Suppressor macrophage treated with lipopolysaccharide for 1 hour (primary cell): ENCODE results near the gene PLA2G1B.

ENCODE experiments used
- DNase-seq, 3 donors: peaks; one replicate each; pipeline ENCODE4 v3.0.0-alpha.2; 2020 to 2022

Gene PLA2G1B

GRCh38 chr12:120327593-120327992 lies at the start of gene PLA2G1B:
TSS of gene PLA2G1B (minus strand) at chr12:120327779. CDS start at chr12:120327753, 26 bp downstream.
- DNase-seq: no peak

- no peak for DNase-seq
Observed at GRCh38 chr12:120376934-120377572, 49.5 kb upstream of the PLA2G1B start.

GRCh38 chr12:120376416-120376815 lies 48.8 kb upstream of the PLA2G1B start:
- DNase-seq: no peak

GRCh38 chr12:120376009-120376408 lies 48.4 kb upstream of the PLA2G1B start:
- no peak for DNase-seq

- no peak for DNase-seq
Observed at GRCh38 chr12:120373683-120374082, 46.1 kb upstream of the PLA2G1B start.

- DNase-seq: no peak
Observed at GRCh38 chr12:120370343-120371243, 43.0 kb upstream of the PLA2G1B start.

- DNase-seq: no peak
Observed at GRCh38 chr12:120369603-120370342, 42.2 kb upstream of the PLA2G1B start.

GRCh38 chr12:120368789-120369602 lies 41.4 kb upstream of the PLA2G1B start, which contains the start of gene MSI1:
TSS of gene MSI1 (minus strand) at chr12:120369164. CDS start at chr12:120369091, 73 bp downstream.
- DNase-seq: peak in 1 of 3 donors; percentile 41

- peak; percentile 28 to 57 (median 41) for DNase-seq
Observed at GRCh38 chr12:120367924-120368788, 40.6 kb upstream of the PLA2G1B start.

- peak in 2 of 3 donors; percentile 13 to 30 for DNase-seq
Observed at GRCh38 chr12:120367233-120367923, 39.8 kb upstream of the PLA2G1B start.

GRCh38 chr12:120366845-120367232 lies 39.3 kb upstream of the PLA2G1B start:
- no peak for DNase-seq

- no peak for DNase-seq
Observed at GRCh38 chr12:120366341-120366705, 38.7 kb upstream of the PLA2G1B start.

- DNase-seq: no peak
Observed at GRCh38 chr12:120365675-120366340, 38.2 kb upstream of the PLA2G1B start.

GRCh38 chr12:120364487-120364886 lies 36.9 kb upstream of the PLA2G1B start:
- no peak for DNase-seq

- DNase-seq: no peak
Observed at GRCh38 chr12:120363274-120363855, 35.8 kb upstream of the PLA2G1B start.

GRCh38 chr12:120362516-120363273 lies 35.1 kb upstream of the PLA2G1B start:
- DNase-seq: no peak

- DNase-seq: peak in 2 of 3 donors; percentile 7 to 44
Observed at GRCh38 chr12:120361506-120362208, 34.1 kb upstream of the PLA2G1B start.

GRCh38 chr12:120359128-120359527 lies 31.5 kb upstream of the PLA2G1B start:
- DNase-seq: no peak
